KG1 (cell line): ENCODE data around the gene CIT.
"Not testable (repeated sequence)": the region's sequence is repeated elsewhere in the genome, so short reads cannot be mapped to it uniquely, and the experiment has no call there.

ENCODE experiments used
- DNase-seq: peaks from one replicate; lab custom pipeline; 2025; lab: John Stamatoyannopoulos, UW

Gene CIT

DNA sequence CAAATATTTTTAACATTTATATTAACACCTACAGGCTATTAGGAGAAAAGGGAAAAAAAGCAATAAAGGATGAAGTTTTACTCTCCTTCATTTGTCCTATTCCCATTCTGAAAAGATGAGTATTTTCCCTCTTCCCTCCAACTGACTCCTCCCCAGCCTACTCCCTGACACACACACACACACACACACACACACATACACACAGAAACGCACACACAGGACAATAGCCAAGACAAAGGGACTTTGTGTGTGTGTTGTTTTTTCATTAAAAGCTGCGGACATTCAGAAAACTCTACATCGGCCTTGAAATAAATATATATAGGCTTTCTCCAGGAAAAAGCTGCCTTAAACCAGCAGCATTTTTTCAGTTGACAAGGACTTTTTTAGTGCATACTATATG is 134.4 kb downstream of the CIT start:
- DNase-seq = no peak

DNA sequence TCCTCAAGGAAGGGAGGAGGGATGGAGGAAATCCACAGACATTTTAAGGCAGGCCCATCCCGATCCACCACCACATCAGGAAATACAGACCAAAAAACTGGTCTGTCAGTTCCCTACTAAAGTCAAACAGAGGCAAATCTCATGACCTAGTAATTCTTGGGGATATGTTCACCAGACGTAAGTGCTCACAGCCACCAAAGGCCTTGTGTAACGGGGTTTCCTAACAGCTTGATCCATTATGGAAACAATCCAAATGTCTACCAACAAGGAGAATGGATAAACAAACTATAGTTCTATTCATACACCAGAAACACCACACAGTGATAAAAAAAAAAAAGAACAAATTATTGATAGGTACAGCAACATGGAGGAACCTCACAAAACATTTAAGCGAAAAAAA is 136.3 kb downstream of the CIT start:
- DNase-seq = no peak

DNA sequence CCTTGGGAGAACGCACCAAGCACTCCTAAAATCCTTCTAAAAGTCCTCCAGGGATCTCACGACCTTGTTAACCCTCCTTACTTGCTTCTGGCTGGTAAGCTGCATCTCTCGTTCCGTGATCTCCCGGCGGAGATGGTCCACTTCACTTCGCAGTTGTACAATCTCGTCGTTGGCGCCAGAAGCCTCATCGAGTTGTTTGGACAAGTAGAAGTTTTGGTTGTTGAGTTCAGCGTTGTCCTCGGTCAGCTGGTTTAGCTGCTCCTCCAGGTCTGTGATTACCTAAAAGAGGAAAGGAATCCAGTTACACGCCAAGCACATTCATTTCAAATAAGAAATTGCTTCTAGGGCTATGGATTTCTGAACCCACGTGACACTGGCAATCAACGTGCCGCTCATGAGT is 142.0 kb downstream of the CIT start:
- no peak for DNase-seq

DNA sequence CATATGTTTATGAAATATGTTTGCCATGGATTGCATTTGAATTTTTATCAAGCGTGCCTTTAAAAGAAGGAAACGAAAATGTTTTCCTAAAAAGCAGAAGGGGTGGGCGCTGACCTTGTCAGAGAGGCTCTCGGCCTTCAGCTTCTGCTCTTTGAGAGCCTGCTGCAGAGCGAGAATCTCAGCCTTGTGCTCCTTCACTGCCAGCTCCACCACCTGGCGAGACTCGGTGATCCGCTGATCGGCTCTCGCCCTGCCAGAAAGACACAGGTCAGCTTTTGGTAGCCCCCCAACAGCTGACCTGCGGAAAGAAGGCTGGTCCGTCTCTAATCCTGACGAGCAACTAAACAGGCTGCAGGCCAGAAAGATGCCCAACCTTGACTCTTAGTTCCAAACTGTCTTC is 146.7 kb downstream of the CIT start:
- no peak for DNase-seq

DNA sequence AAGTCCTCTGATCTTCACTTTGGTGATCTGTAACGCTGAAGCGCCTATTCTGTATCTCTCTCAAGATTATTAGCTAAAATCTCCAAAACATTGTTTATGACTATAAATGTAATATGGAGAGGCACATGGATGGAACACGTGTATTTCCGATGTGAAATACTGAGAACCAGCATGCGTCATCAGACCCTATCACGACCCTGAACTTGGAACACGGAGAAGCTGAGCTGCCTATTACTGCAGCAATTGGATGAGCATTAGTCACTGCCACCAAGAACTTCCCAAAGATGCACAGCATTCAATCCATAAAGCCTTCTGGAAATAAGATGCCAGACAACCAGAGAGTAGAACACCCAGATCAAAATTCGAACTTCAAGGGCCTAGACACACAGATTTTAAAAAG is 147.2 kb downstream of the CIT start:
- DNase-seq = no peak

DNA sequence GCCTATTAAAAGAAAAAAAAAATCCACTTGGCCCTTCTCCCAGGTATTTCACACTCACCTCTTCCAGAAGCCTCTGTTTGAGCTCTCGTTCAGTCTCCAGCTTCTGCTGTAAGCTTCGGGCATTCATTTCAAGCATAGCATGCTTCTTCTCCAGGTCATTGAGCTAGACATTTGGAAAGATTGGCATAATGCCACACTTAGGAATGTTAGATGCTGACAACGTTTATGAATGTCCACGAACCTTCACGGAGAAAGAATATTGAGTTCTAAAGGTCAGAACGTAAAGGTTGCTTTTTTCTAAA is 148.7 kb downstream of the CIT start:
- DNase-seq = no peak

DNA sequence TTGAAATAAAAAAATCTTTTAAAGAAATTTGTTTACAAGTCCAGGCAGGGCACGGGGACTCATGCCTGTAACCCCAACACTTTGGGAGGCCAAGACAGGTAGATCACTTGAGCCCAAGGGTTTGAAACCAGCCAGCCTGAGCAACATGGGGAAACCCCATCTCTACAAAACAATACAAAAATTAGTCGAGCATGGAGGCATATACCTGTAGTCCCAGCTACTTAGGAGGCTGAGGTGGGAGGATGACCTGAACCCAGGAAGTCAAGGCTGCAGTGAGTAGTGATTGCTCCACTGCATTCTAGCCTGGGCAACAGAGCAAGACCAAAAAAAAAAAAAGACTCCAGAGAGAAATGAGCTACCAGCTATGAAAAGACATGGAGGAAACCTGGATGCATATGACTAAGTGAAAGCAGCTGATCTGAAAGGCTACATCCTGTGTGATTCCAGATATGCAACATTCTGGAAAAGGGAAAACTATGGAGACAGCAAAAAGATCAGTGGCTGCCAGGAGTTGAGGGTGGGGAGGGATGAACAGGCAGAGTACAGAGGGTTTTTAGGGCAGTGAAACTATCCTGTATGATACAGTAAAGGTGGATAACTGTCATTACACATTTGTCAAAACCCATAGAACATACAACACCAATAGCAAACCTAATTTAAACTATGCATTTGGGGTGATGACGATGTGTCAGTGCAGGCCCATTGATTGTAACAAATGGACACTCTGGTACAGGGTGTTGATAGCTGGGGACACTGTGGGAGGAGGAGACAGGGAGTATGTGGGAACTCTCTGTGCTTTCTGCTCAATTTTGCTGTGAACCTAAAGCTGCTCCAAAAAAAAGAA is 149.3 kb downstream of the CIT start:
- no peak for DNase-seq

DNA sequence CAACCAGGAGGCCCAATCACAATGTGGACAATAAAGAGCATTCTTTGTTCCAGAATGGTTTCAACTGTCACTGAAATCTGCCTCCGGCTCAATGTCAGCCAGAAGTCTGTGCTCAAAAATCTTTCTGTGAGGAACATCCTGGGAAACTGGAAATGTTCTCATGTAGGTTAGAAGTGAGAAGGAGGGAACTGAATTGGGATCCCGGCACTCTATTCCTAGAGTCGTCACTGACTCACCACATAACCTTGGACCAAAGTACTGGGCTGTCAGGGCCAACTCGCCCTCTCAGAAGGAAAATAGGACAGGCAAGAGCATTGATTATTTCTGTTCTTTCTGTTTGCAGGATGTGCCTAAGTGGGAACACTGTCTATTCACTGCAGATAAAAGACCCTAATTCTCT is 151.6 kb downstream of the CIT start:
- no peak for DNase-seq

DNA sequence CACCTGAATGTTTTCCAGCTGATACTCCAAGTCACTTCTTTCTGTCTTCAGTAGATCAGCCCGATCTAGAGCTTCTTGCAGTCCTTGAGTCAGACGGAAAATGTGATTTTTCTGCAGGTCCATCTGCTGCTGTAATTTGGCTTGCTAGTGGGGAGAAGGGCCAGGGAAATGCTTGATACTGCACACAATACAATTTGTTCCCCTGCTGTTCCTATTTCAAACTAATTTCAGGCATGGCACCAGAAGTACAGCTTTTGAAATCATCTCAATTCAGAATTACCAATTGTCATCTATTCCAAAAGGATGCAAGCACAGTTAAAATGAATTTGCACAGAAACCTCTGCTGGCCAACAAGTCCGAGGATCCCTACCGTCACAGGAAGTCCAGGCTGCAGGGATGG is 155.8 kb downstream of the CIT start:
- DNase-seq = no peak

DNA sequence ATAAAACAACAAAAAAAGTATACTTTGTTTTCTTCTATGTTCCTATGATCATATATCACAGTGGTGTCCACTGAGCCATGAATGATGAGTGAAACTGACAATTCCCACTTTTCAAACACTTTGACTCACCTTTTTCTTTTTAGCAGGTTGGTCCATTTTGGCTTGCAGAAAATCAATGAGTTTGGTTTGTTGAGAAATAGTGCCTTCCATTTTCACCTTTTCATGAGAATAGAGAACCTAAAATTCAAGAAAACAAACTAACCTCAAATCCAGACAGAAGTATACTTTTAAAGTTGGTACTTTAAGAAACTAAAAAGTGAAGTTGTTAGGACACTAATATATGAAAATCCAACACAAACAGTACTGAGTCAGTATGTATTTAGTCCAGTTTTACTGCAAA is 156.8 kb downstream of the CIT start:
- no peak for DNase-seq

DNA sequence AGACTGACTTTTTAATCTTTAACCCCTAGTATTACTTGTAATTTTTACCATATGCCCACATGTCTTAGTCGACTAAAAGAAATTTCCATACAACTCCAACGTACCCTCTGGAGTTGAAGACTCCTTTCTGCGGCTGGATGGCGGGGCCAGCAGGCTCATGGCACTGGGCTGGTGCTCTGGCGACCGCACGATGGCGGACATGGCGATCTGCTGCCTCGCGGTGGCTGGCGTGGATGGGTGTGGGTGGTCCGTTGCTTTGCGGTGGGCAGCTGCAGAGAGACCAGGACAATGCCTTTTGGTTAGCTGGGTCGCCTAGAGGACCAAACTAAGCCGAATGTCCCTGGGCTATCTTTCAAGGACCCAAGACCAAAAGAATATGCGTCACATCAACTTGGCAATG is 159.0 kb downstream of the CIT start:
- DNase-seq = no peak

DNA sequence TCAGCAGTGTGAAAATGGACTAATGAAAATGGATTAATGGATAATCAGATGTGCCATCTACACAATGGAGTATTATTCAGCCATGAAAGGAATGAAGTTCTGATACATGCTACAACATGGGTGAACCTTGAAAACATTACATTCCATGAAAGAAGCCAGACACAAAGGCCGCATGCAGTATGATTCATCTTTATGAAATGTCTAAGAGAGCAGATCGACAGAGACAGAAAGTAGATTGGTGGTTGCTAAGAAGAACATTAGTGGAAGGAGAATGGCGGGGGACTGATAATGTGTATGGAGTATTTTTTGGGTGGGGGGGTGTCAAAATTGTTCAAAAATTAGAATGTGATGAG is 161.9 kb downstream of the CIT start:
- no peak for DNase-seq

DNA sequence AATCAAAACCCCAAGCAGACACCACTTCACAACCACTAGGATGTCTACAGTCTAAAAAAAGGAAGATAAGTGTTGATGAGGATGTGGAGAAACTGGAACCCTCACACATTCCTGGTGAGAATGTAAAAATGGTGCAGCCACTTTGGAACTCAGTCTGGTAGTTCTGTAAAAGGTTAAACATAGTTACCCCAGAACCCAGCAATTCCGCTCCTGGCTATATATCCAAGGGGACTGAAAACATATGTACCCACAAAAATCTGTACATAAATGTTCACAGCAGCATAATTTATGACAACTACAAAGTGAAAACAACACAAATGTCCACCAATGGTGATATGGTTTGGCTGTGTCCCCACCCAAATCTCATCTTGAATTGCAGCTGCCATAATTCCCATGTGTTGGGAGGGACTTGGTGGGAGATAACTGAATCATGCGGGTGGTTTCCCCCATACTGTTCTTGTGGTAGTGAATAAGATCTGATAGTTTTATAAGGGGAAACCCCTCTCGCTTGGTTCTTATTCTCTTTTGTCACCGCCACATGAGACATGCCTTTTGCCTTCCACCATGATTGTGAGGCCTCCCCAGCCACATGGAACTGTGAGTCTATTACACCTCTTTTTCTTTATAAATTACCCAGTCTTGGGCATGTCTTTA is 162.4 kb downstream of the CIT start:
- no peak for DNase-seq

DNA sequence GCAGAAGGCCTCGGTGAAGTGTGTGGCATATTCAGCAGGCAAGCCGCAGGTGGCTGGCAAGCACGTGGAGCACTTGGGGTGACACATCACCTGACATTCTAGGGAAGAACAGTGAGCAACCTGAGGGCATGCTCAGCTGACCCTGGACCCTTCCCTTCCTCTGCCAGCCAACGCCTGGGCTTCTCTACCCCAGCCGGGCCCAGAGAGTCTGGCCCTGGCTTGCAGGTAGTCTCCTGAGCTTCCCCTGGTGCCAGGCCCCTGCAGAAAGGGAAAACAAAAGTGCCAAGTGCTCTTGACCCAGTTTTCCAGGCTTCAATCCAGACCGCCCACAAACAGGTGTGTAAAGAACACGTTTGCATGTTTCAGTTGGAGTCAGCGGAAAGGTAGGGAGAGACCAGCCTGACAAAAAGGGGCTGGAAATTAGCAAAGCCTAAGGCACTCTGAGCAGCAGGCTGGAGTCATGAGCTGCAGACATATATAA is 163.5 kb downstream of the CIT start:
- no peak for DNase-seq

DNA sequence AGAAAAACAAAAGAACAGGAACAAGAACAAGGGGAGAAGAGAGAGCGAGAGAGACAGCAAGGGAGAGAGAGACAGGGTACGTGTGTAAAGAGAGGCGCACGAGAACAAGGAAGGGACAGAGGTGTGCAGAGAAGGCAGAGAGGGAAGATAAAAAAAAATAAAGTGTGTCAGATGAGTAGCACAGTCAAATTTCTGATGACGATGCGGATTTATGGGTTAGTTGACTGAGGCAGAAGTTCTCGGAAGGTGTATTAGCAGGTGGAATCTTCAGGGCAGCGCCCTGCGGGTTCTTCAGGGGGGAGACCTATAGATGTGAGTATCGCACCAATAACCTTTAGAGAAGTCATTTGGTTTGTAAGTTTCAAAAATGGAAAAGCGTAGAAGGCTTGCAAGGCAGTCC is 164.4 kb downstream of the CIT start:
- no peak for DNase-seq

DNA sequence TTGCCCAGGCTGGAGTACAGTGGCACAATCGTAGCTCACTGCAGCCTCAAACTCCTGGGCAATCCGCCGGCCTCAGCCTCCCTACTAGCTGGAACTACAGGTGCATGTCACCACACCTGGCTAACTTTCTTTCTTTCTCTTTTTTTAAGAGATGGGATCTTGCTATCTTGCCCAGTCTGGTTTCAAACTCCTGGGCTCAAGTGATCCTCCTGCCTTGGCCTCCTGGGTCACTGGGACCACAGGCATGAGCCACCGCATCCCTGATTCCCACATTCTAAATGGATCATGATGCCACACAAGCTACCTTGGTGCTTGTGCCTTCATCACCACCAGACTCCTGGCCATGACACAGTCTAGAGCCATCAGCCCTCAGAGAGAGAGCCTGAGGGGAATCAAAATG is 165.4 kb downstream of the CIT start:
- no peak for DNase-seq

DNA sequence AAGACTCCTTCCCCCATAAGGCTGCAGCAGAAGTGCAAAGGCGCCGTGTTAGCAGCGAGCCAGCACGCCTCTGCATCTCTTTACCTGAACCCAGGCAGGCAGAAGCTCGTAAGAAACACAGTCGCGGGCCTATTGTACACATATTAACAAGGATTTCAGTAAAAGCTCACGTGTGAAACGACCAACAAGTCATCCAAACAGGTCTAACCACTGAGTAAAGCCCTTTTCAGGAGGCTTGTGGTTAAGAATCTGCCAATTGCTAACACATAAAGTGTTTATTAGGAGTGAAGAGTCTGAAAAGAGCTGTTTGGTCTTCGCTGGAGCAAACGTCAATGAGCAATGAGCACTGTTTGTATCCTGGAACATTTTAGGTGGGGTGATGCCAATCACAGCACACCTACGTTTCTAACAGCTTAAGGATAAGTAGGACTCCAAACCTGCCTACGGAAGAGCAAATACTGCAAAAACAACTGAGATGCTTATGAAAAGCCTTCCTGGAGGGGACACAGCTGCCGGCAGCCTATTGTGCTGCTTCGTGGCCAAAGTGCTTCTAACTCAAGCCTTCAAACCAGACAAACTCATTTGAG is 166.1 kb downstream of the CIT start:
- no peak for DNase-seq

DNA sequence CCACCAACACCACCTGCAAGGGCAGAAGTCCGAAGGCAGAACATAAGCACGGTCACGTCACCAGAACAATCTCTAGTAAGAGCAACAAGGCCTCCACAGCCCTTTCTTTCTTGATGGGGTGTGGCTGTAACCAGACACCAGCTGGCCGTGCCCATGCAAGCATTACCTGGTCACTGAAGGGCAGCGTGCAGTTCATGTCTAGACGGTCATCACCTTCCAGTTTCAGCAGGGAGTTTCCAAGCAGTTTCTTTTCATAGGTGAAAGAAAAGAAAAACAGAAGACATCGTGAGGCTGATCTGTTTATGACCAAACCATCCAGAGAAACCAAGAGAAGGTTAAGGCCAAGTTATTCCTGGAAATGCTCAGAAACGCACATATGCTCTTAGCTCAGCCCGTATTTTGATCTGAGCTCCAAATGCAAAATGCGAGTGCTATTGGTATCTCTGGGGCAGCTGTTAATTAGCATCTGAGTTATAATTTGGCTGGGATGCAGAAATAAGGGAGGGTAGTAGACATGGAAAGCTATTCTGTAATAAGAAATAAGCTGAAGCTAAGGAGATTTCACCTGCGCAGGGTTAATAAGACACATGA is 166.7 kb downstream of the CIT start:
- DNase-seq = no peak

DNA sequence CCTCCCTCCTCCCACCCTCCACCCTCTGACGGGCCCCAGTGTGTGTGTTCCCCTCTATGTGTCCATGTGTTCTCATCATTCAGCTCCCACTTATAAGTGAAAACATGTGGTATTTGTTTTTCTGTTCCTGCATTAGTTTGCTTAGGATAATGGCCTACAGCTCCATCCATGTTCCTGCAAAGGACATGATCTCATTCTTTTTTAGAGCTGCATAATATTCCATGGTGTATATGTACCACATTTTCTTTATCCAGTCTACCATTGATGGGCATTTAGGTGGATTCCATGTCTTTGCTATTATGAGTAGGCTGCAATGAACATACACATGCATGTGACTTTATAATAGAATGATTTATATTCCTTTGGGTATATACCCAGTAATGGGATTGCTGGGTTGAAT is 170.7 kb downstream of the CIT start:
- not testable (repeated sequence) for DNase-seq

DNA sequence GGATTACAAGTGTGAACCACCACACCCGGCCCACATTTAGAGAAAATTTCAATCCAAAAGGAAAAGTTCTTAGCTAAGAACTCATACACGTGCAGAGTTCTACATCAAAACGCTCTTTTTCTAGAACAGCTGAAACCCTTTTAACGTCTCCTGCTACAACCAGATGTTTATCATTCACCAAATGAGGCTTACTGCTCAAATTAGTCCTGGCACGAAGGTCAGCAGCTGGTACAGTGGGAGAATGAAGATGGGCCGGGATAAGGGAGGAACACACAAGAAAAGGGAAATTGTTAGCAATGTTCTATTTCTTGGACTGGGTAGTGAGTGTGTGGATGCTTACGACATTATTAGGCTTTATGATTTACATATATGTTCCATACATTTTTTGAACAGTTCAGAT is 171.9 kb downstream of the CIT start:
- DNase-seq = no peak

DNA sequence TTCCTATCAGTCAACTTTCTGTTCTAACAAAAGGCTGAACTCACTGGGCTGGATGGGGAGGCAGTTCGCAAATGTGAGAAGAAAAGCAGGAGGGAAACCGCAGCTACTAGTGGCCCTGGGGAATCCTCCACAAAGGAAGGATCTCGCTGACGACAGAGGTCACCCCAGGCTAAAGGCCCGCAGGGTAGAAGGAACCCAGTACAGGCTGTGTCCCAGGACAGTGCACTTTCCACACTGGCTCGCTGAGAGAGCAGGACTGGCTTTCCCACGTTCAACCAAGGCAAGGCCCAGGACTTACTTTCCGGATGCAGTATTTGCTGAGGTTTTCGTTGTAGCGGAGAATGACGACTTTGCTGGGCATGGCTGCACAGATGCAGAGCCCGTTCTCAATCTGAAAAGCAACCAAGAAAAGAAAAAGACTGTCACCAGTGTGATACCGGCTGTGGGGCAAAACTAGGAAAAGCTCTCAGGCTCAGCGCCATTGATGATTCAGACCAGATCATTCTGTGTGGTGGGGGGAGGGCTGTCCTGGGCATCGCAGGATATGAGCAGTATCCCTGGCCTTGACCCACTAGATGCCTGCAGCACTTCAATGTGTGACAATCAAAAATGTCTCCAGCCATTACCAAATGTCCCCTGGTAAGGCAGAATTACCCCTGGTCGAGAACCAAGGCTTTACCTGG is 172.9 kb downstream of the CIT start:
- no peak for DNase-seq

DNA sequence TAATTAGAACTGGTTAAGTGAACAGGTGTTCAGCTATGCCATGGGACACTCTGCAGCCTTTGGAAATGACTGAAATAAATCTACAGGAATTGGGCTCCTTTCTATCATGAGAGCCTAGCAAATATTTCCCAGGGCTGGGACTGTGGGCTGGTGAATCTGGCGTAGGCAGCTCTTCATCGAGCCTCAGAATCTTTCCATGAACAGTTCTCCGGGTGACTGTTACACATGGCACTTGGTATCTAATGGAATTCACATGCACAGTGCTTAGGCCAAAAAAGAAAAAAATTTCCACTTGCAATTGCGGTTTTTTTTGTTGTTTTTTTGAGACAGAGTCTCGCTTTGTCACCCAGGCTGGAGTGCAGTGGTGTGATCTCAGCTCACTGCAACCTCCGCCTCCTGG is 177.0 kb downstream of the CIT start:
- no peak for DNase-seq
